ENCODE results near the gene CYTL1. TPM values are rescaled to one million over a fixed set of nuclear protein-coding genes. Genes with fewer than 3 reads are reported as not detected.

The CYTL1 gene
- total RNA-seq, 1 donor from 2014 or later = 2.0 TPM

DNA sequence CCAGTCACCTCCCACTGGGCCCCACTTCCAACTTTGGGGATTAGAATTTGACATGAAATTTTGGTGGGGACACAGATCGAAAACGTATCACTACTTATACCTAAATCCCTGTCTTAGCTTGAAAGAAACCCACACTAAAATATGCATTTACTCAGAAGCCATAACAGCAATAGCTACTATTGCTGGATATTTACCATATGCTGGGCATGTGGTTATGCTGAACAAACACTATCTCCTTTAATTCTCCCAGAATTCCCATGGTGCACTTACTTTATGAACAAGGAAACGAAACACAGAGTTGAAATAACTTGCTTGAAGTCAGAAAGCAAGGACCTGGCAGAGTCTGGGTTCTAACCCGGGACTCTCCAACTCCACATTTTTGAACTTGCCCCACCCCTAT is 39.3 kb downstream of the CYTL1 start:
- no peak for TF ChIP-seq POLR2AphosphoS5 (IDR thresholded peaks at IDR 0.05; ENCODE audit: insufficient read depth in 1 of 2, low read depth in 1 of 2)
- TF ChIP-seq, protein P1, sequence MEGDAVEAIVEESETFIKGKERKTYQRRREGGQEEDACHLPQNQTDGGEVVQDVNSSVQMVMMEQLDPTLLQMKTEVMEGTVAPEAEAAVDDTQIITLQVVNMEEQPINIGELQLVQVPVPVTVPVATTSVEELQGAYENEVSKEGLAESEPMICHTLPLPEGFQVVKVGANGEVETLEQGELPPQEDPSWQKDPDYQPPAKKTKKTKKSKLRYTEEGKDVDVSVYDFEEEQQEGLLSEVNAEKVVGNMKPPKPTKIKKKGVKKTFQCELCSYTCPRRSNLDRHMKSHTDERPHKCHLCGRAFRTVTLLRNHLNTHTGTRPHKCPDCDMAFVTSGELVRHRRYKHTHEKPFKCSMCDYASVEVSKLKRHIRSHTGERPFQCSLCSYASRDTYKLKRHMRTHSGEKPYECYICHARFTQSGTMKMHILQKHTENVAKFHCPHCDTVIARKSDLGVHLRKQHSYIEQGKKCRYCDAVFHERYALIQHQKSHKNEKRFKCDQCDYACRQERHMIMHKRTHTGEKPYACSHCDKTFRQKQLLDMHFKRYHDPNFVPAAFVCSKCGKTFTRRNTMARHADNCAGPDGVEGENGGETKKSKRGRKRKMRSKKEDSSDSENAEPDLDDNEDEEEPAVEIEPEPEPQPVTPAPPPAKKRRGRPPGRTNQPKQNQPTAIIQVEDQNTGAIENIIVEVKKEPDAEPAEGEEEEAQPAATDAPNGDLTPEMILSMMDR (IDR thresholded peaks at IDR 0.05) = no peak
- no peak for TF ChIP-seq POLR2A (IDR thresholded peaks at IDR 0.05)
- Histone ChIP-seq H3K36me3 (no peaks in the 10 kb centered on the region), H3K27me3 (no peaks in the 10 kb centered on the region), H3K9me3 (no peaks in the 10 kb centered on the region), H3K4me1 (peaks cover 19% of the 10 kb centered on the region), H3K4me3 (no peak overlapping the region), H3K27ac (no peak overlapping the region)
- DNase-seq (ENCODE audit: extremely low spot score in 2 of 2) = no peak
- intact Hi-C loops (cut with DNase I) = loop anchor here (10.0 kb wide), 1 partner anchor 165 kb away; no protein-coding TSS in a partner anchor

DNA sequence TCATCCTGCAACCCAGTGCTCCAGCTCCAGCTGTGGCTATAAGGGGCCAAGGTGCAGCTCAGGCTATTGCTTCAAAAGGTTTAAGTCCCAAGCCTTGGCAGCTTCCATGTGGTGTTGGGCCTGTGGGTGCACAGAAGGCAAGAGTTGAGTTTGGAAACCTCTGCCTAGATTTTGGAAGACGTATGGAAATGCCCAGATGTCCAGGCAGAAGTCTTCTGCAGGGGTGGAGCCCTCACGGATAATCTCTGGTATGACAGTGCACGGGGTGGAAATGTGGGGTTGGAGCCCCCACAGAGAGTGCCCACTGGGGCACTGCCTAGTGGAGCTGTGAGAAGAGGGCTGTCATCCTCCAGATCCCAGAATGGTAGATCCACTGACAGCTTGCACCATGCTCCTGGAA is 44.5 kb downstream of the CYTL1 start:
- no peak overlapping the region for H3K4me3 ChIP-seq
- peaks cover 3% of the 10 kb centered on the region for H3K4me1 ChIP-seq
- TF ChIP-seq, protein P1 (IDR thresholded peaks at IDR 0.05) = no peak
- TF ChIP-seq POLR2A (IDR thresholded peaks at IDR 0.05) (no peak), POLR2AphosphoS5 (IDR thresholded peaks at IDR 0.05; ENCODE audit: insufficient read depth in 1 of 2, low read depth in 1 of 2) (no peak)
- no peaks in the 10 kb centered on the region for H3K27me3 ChIP-seq
- DNase-seq (ENCODE audit: extremely low spot score in 2 of 2) = no peak
- intact Hi-C loops (cut with DNase I) = no loop called here
- no peaks in the 10 kb centered on the region for H3K36me3 ChIP-seq
- H3K9me3 ChIP-seq = no peaks in the 10 kb centered on the region
- H3K27ac ChIP-seq = no peak overlapping the region

DNA sequence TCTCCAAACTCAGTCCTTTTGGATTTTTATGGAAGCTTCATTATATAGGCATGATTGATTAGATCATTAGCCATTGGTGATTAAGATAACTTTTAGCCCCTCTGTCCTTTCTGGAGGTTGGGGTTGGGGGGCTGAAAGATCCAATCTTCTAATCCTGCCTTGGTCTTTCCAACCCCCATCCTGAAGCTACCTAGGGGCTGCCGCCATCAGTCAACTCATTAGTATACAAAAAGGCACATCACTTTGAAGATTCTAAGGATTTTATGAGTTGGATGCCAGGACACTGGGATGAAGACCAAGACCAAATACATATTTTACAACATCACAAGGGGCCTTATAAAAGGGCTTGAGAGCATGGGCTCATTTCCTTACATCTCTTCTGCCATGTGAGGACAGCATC is 47.5 kb downstream of the CYTL1 start:
- intact Hi-C loops (cut with DNase I) = no loop called here
- Histone ChIP-seq H3K27me3 (no peaks in the 10 kb centered on the region), H3K4me1 (no peaks in the 10 kb centered on the region), H3K9me3 (no peaks in the 10 kb centered on the region), H3K4me3 (no peak overlapping the region), H3K36me3 (no peaks in the 10 kb centered on the region), H3K27ac (no peak overlapping the region)
- TF ChIP-seq POLR2A (IDR thresholded peaks at IDR 0.05) (no peak), POLR2AphosphoS5 (IDR thresholded peaks at IDR 0.05; ENCODE audit: insufficient read depth in 1 of 2, low read depth in 1 of 2) (no peak)
- TF ChIP-seq, protein P1 (IDR thresholded peaks at IDR 0.05) = no peak
- peak; percentile 20 to 52 for DNase-seq (ENCODE audit: extremely low spot score in 2 of 2)

DNA sequence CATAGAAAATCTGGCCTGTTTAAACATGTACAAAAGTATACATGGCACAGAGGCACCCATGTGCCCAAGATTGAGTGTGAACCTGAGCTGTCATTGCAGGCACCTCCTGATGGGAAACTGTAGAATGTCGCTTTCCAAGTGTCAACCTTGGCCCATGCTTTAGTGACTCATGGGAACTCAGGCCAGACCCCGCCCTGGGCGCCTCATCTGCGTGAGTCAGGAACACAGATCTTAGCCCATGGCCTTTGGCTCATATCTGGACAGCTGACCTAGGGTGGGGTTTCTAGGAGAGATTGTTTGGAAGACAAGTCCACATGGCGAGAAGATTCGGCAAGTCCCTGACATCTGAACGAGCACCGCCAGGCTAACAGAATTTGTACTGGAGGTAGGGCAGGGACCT is 50.0 kb downstream of the CYTL1 start:
- Histone ChIP-seq H3K4me1 (no peaks in the 10 kb centered on the region), H3K36me3 (no peaks in the 10 kb centered on the region), H3K4me3 (no peak overlapping the region), H3K27me3 (no peaks in the 10 kb centered on the region), H3K9me3 (no peaks in the 10 kb centered on the region), H3K27ac (peak overlapping the region; percentile 3)
- peak; percentile 84 to 91 for DNase-seq (ENCODE audit: extremely low spot score in 2 of 2)
- intact Hi-C loops (cut with DNase I) = no loop called here
- TF ChIP-seq, protein P1 (IDR thresholded peaks at IDR 0.05) = peak in 1 of 3 experiments; percentile 5
- TF ChIP-seq POLR2AphosphoS5 (IDR thresholded peaks at IDR 0.05; ENCODE audit: insufficient read depth in 1 of 2, low read depth in 1 of 2) (peak; percentile 12 to 18), POLR2A (IDR thresholded peaks at IDR 0.05) (no peak)

DNA sequence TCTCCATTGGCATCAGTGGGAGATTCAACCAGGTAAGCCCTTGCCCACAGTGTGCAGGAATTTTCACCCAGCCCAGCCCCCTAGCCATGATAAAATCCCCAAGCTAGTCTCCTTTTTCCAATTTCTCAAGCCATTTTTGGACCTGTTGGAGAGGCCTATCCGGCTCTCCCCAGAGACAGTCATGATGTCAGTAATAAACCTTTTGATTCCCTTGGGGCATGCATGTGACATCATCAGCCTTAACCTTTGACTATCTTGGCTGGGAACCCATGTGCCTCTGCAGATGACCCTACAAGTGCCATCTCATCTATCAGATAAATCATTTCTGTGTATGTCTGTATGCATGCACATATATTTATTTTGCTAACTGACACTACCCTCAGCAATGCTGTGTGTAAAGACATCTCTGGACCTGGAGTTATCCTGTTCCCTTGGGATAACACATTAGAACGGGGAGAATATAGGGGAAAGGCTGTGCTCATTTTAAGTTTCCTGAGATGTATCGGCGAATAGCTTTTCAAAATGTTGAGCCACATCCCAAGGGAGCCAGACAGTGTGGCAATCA is 51.0 kb downstream of the CYTL1 start:
- Histone ChIP-seq H3K4me1 (no peaks in the 10 kb centered on the region), H3K4me3 (no peak overlapping the region), H3K36me3 (no peaks in the 10 kb centered on the region), H3K27ac (no peak overlapping the region), H3K27me3 (no peaks in the 10 kb centered on the region), H3K9me3 (no peaks in the 10 kb centered on the region)
- intact Hi-C loops (cut with DNase I) = no loop called here
- DNase-seq (ENCODE audit: extremely low spot score in 2 of 2) = peak in 1 of 2 donors; percentile 70
- TF ChIP-seq POLR2AphosphoS5 (IDR thresholded peaks at IDR 0.05; ENCODE audit: insufficient read depth in 1 of 2, low read depth in 1 of 2) (no peak), POLR2A (IDR thresholded peaks at IDR 0.05) (no peak)
- TF ChIP-seq, protein P1 (IDR thresholded peaks at IDR 0.05) = no peak

Data from vagina (tissue), 2 donors.